GM19372 (cell line): Measurements from ENCODE around the gene FBXO42.
"Not testable (repeated sequence)": the region's sequence is repeated elsewhere in the genome, so short reads cannot be mapped to it uniquely, and the experiment has no call there.

Source experiments
- ATAC-seq: cut with Tn5 transposase; IDR thresholded peaks from one replicate; pipeline ENCODE4 v1.9.1; 2021; ENCODE audit warnings: mild to moderate bottlenecking, low read depth, moderate library complexity; ENCODE audit not compliant: unreplicated experiment

FBXO42 gene

GRCh38 chr1:16275591-16275990, 76.7 kb downstream of the FBXO42 start:
- no peak for ATAC-seq

GRCh38 chr1:16267690-16268180, 84.5 kb downstream of the FBXO42 start:
- ATAC-seq: no peak

GRCh38 chr1:16266411-16267118, 85.7 kb downstream of the FBXO42 start:
- ATAC-seq: no peak

- ATAC-seq: no peak
These were observed 90.2 kb downstream of the FBXO42 start for GRCh38 chr1:16262067-16262466.

GRCh38 chr1:16260814-16261213, 91.5 kb downstream of the FBXO42 start:
- ATAC-seq: no peak

GRCh38 chr1:16258591-16259135, 93.6 kb downstream of the FBXO42 start:
- ATAC-seq: no peak

GRCh38 chr1:16257968-16258367, 94.3 kb downstream of the FBXO42 start:
- no peak for ATAC-seq

GRCh38 chr1:16257556-16257955, 94.7 kb downstream of the FBXO42 start:
- ATAC-seq: not testable (repeated sequence)

GRCh38 chr1:16256478-16256877, 95.8 kb downstream of the FBXO42 start:
- no peak for ATAC-seq

- no peak for ATAC-seq
These were observed 97.9 kb downstream of the FBXO42 start for GRCh38 chr1:16254263-16254928.

GRCh38 chr1:16253332-16253922, 98.9 kb downstream of the FBXO42 start:
- no peak for ATAC-seq

- no peak for ATAC-seq
These were observed 99.4 kb downstream of the FBXO42 start for GRCh38 chr1:16252912-16253311.

GRCh38 chr1:16251381-16251780, 100.9 kb downstream of the FBXO42 start:
- ATAC-seq: no peak

- ATAC-seq: no peak
These were observed 101.6 kb downstream of the FBXO42 start for GRCh38 chr1:16250524-16251251.

- no peak for ATAC-seq
These were observed 102.6 kb downstream of the FBXO42 start for GRCh38 chr1:16249596-16250241.

GRCh38 chr1:16248603-16249516, 103.4 kb downstream of the FBXO42 start:
- ATAC-seq: no peak

- ATAC-seq: no peak
These were observed 104.3 kb downstream of the FBXO42 start for GRCh38 chr1:16248007-16248436.

GRCh38 chr1:16247441-16247840, 104.8 kb downstream of the FBXO42 start:
- ATAC-seq: no peak

GRCh38 chr1:16246961-16247360, 105.3 kb downstream of the FBXO42 start:
- no peak for ATAC-seq
